HG02759 (cell line): Measurements from ENCODE around the gene HIVEP1.
"Not testable (repeated sequence)": the region's sequence is repeated elsewhere in the genome, so short reads cannot be mapped to it uniquely, and the experiment has no call there.

Source experiments
- ATAC-seq: cut with Tn5 transposase; IDR thresholded peaks from one replicate; pipeline ENCODE4 v1.9.1; 2021; ENCODE audit warnings: mild to moderate bottlenecking, moderate library complexity; ENCODE audit not compliant: unreplicated experiment

HIVEP1 gene

DNA sequence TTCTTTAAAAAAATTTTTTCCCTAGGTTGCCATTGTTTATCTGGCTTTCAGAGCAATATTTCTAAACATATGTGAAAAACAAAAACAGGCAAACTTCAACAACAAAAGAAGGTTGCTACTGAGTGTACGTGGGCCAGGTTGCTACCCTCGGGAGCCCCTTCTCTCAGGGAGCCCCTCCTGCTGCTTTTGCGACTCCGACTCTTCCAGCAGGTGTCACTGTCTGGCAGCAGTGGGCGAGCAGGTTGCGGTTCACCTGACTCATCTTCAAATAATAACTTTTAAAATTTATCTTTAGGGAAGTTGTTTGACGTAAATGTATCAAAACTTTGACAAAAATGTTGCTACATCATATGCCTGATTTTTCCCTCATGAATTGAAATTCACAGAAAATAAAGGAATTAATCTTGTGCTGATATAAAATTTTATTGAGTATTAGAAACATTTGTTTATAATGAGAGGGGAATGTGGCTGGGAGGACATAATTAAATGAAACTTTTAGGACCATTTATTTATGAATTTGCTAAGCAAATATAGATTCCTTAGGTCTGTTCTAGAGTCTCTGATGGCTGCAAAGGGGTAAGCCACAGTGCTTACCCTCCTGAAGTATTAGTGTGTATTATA is 138.8 kb downstream of the HIVEP1 start:
- ATAC-seq, result no peak

- no peak for ATAC-seq
Measured at GRCh38 chr6:12151433-12151820, 139.3 kb downstream of the HIVEP1 start.

GRCh38 chr6:12152023-12152970 is 140.2 kb downstream of the HIVEP1 start:
- no peak for ATAC-seq

DNA sequence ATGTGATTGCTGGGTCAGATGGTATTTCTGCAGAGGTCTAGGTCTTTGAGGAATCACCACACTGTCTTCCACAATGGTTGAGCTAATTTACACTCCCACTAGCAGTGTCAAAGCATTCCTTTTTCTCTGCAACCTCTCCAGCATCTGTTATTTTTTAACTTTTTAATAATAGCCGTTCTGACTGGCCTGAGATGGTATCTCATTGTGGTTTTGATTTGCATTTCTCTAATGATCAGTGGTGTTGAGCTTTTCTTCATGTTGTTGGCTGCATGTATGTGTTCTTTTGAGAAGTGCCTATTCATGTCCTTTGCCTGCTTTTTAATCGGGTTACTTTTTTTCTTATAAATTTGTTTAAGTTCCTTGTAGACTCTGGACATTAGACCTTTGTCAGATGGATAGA is 143.7 kb downstream of the HIVEP1 start:
- ATAC-seq, result not testable (repeated sequence)

GRCh38 chr6:12158686-12159415 is 146.7 kb downstream of the HIVEP1 start:
- no peak for ATAC-seq

- ATAC-seq, result no peak
Measured at GRCh38 chr6:12160326-12160725, 148.2 kb downstream of the HIVEP1 start.

GRCh38 chr6:12162213-12162612 is 150.1 kb downstream of the HIVEP1 start:
- no peak for ATAC-seq

DNA sequence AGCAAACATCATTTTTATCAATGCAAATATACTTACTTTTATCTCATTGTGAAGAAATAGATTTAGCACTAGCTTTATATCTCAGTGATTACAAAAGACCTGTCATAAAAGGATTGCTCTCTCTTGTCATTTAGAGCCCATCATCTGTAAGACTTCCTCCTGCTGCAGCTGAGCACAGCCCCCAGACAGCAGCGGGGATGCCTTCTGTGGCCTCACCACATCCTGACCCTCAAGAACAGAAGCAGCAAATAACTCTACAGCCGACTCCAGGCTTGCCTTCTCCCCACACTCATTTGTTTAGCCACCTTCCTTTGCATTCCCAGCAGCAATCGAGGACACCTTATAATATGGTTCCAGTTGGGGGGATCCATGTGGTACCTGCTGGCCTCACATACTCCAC is 151.0 kb downstream of the HIVEP1 start:
- peak; percentile 73 for ATAC-seq

DNA sequence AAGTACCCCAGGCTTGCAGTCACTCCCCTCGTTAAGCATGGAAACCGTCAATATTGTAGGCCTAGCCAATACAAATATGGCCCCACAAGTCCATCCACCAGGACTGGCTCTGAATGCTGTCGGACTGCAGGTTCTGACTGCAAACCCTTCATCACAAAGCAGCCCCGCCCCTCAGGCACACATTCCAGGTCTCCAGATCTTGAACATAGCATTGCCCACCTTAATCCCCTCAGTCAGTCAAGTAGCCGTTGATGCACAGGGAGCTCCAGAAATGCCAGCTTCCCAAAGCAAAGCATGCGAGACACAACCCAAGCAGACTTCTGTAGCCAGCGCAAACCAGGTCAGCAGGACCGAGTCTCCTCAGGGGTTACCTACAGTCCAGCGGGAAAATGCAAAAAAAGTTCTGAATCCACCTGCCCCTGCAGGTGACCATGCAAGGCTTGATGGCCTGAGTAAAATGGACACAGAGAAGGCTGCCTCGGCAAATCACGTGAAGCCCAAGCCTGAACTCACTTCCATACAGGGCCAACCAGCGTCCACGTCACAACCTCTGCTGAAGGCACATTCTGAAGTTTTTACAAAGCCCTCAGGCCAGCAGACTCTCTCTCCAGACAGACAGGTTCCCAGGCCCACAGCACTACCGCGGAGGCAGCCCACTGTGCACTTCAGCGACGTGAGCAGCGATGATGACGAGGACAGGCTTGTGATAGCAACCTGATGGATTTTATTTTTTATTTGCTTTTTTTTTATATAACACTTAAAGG is 151.8 kb downstream of the HIVEP1 start:
- no peak for ATAC-seq

DNA sequence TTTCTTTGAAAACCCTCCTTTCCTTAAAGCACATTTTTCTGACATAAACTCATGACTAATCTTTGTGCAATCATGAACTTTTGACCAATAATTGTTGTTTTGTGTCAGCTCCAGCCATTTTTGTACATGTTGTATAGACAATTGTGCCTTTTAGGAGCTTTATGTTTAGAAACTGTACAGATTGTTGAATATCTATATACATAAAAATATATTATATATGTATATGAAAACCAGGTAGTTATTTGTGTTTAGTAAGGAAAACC is 152.3 kb downstream of the HIVEP1 start:
- no peak for ATAC-seq

DNA sequence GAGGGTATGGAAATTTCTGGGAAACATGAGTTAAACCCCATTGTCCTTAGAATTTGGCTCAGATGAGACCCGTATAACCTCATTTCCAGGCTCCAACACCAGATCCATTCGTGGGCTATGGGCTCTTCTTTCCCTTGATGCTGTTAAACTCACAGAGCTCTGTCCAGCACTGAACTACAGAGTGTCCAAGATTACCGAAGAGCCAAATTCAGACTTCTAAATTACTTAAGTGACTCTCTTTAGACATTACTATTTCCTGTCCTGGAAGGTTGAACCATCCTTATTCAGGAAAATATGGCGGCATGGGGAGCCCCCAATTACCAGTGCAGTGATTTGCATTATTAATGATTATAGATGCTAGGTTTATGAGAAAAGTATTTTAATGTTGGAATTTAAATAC is 153.2 kb downstream of the HIVEP1 start:
- ATAC-seq, result no peak

- no peak for ATAC-seq
Measured at GRCh38 chr6:12165722-12166280, 153.7 kb downstream of the HIVEP1 start.

DNA sequence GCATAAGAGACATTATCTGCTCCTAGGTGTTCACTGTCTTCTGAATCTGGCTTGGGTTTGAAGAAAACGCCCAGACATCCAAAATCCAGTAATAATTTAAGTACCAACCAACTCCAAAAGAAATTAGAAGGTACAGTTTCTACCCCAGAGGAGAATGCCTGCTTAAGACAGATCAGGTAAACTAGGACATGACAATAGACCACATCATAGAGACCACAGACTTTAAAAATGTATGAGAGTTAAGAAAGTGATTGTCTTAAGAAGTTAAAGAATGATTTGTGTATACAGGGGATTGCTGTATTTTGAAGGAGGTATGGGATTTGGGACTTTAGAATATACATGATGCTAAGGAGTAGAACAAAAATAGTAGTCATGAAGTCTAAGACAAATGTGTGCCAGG is 157.3 kb downstream of the HIVEP1 start:
- ATAC-seq, result no peak

DNA sequence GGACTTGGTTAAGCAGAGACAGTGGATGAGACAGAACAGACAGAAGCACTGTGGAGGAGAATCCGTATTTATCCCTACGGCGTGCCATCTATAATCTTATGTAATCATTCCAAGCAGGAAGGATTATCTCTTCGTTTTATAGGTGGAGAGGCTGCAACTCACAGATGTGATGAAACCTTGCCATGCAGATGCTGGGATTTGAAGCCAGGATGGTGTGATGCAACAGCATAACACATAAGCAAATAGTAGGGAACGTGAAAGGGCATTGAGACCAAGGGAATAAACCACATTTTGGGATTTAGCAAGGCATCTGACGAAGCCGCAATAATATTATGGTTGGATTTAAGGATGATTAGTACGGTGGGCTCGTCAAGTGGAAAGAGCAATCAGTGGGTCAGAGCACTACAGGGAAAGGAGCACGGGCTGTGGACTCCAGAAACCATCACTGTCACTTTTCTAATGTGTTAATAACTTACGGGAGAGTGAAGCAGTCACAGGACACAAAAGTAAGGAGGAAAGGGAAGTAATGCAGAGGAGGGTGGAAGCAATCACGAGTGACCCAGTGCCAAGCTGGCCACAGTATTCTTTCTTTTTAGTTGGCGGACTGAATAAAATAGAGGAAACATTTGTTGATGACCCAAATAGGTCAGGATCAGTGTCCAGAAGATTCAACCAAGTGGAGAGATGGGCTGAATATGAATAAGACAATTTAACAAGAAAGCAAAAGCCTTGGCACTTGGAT is 158.4 kb downstream of the HIVEP1 start:
- ATAC-seq, result no peak

DNA sequence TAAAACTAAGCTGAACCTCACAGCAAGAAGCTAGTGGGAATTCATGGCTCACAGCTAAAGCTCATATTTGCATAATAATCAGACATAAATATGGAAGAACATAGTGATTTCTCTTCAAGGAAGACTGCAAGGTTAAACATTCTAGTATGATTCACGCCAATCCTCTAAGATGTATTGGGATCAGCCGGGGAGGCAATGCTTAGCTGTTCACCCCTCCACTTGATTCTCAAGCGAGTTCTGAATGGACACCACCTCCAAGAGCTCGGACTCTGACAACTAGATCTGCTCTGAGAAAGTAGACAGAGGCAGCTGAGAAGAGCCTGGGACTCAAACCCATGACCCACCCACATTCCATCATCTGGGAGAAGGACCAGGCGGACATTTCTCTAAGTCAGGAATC is 159.6 kb downstream of the HIVEP1 start:
- no peak for ATAC-seq

- no peak for ATAC-seq
Measured at GRCh38 chr6:12172572-12172971, 160.5 kb downstream of the HIVEP1 start.

DNA sequence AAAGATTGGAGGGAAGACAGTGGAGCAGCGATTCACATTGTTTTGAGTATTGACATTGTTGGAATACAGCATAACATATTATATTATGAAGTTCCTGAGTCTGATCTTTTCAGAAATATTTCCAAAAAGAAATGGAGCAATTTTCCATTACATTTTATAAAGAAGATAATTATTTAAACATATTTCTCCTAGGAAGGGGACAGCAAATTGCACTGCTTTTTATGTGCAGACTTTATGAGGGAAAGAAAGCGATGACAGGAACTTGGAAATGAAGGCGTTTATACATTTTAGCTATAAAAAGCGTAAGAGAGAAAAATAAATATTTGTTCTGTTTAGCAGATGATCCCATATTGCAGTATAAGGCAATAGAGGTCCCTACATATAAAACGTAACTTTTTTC is 161.1 kb downstream of the HIVEP1 start:
- no peak for ATAC-seq

DNA sequence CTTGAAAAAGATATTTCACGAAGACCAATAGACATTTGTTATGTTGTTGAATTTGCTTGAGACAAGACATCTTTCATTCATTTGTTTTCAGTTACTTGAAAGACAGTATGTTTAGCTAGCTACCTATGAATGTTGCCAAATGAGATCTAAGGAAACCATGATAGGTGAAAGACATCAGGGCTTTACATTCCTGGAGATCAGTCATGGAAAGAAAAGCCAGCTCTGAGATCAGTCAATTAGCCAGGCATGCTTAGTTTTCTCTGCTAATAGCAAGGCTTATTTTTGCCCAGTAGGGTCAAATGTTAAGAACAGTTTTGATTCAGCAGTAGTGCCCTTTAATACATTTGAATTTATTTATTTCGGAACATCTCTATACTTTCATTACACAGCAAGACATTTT is 161.5 kb downstream of the HIVEP1 start:
- ATAC-seq, result no peak

GRCh38 chr6:12174878-12175277 is 162.8 kb downstream of the HIVEP1 start:
- ATAC-seq, result no peak

DNA sequence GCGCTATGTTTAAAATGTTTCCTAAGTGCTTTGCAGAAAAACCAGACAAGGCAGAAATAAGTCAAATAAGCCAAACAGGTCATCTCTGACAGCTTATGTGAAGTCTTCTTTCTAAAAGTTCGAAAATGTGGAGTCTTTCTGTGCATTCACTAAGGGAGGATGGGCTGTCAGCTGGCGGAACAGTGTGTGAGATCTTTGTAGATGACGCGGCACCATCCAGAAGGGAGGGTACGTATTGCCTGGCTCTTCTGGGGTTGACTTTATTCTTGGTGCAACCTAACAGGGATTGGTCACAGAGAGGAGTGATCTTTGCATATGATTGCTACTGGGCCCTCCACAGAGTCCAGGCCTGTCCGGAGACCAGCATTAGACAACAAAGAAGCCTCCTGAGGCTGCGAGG is 163.5 kb downstream of the HIVEP1 start:
- no peak for ATAC-seq
